Fibroblast of skin of scalp (primary cell): ENCODE measurements around the gene RASA3.
"Not testable (repeated sequence)": the region's sequence is repeated elsewhere in the genome, so short reads cannot be mapped to it uniquely, and the experiment has no call there.

Experiments
- DNase-seq: peaks from one replicate; pipeline ENCODE4 v3.0.0-alpha.2; 2013

Gene RASA3

GRCh38 chr13:114126086-114126485 lies 6.3 kb downstream of the RASA3 start:
- not testable (repeated sequence) for DNase-seq

- no peak for DNase-seq
These were observed 6.8 kb downstream of the RASA3 start for GRCh38 chr13:114125589-114125988.

- peak; percentile 71 for DNase-seq
These were observed 7.5 kb downstream of the RASA3 start for GRCh38 chr13:114124921-114125320.

GRCh38 chr13:114124431-114124830 lies 8.0 kb downstream of the RASA3 start:
- no peak for DNase-seq

GRCh38 chr13:114123876-114124275 lies 8.5 kb downstream of the RASA3 start:
- DNase-seq = no peak

GRCh38 chr13:114123448-114123847 lies 9.0 kb downstream of the RASA3 start:
- DNase-seq = no peak

- no peak for DNase-seq
These were observed 9.7 kb downstream of the RASA3 start for GRCh38 chr13:114122591-114123211.

- no peak for DNase-seq
These were observed 10.3 kb downstream of the RASA3 start for GRCh38 chr13:114122127-114122511.

GRCh38 chr13:114121496-114122126 lies 10.8 kb downstream of the RASA3 start:
- DNase-seq = no peak

GRCh38 chr13:114121031-114121430 lies 11.4 kb downstream of the RASA3 start:
- DNase-seq = no peak

GRCh38 chr13:114120591-114121011 lies 11.8 kb downstream of the RASA3 start:
- no peak for DNase-seq

GRCh38 chr13:114119196-114119595 lies 13.2 kb downstream of the RASA3 start:
- peak; percentile 95 for DNase-seq

- peak; percentile 74 for DNase-seq
These were observed 13.8 kb downstream of the RASA3 start for GRCh38 chr13:114118511-114119123.

GRCh38 chr13:114118086-114118485 lies 14.3 kb downstream of the RASA3 start:
- no peak for DNase-seq

GRCh38 chr13:114117341-114117874 lies 15.0 kb downstream of the RASA3 start:
- not testable (repeated sequence) for DNase-seq

- no peak for DNase-seq
These were observed 15.7 kb downstream of the RASA3 start for GRCh38 chr13:114116734-114117133.

- no peak for DNase-seq
These were observed 16.6 kb downstream of the RASA3 start for GRCh38 chr13:114115796-114116195.

- DNase-seq = peak; percentile 71
These were observed 17.2 kb downstream of the RASA3 start for GRCh38 chr13:114115191-114115671.

- not testable (repeated sequence) for DNase-seq
These were observed 17.8 kb downstream of the RASA3 start for GRCh38 chr13:114114666-114115065.

- DNase-seq = no peak
These were observed 18.3 kb downstream of the RASA3 start for GRCh38 chr13:114114006-114114640.

GRCh38 chr13:114113395-114113794 lies 19.0 kb downstream of the RASA3 start:
- not testable (repeated sequence) for DNase-seq

GRCh38 chr13:114112826-114113322 lies 19.5 kb downstream of the RASA3 start:
- no peak for DNase-seq
